ENCODE data around the gene COL6A1. TPM values are rescaled to one million over a fixed set of nuclear protein-coding genes. Genes with fewer than 3 reads are reported as not detected.

COL6A1 gene
- polyA plus RNA-seq, 1 donor from 2014 or later: 29.4 TPM

DNA sequence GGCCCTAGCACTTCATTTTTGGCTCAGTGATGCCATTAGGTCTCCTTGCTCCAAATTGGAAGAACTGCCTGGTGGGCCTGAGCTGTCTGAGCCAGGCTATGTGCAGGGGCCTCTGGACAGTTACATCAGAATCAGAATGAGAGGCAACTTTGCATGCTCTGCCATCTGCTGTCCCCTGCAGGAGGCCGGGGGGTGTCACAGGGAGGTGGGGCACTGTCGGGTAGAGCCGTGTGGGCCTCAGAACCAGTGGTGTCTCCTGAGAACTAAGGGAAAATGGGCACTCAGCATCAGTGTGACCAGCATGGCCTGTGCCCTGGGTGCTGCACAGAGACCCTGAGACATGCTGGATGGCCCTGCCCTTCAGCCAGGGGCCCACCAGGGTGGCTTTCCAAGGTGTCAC, 47.0 kb upstream of the COL6A1 start:
- H3K9me3 ChIP-seq (ENCODE audit: low read length): peaks cover 7% of the 10 kb centered on the region
- H3K27me3 ChIP-seq (ENCODE audit: insufficient read depth, low read depth, low read length): no peaks in the 10 kb centered on the region
- H3F3A ChIP-seq (ENCODE audit: insufficient read depth, low read length, poor library complexity, severe bottlenecking): no peaks in the 10 kb centered on the region
- H4K20me1 ChIP-seq (ENCODE audit: insufficient read depth): no peaks in the 10 kb centered on the region
- no peak overlapping the region for H3K27ac ChIP-seq (ENCODE audit: low read length)
- H3K9ac ChIP-seq (ENCODE audit: low read length): no peak overlapping the region
- no peaks in the 10 kb centered on the region for H3K36me3 ChIP-seq (ENCODE audit: insufficient read depth, low read length)
- H2AFZ ChIP-seq (ENCODE audit: low read depth, low read length): no peak overlapping the region
- no peak overlapping the region for H3K4me2 ChIP-seq (ENCODE audit: low read length)
- no peaks in the 10 kb centered on the region for H3K79me2 ChIP-seq (replicated peaks; ENCODE audit: insufficient read depth, low read length)
- H3K4me3 ChIP-seq (ENCODE audit: low read length): no peak overlapping the region
- TF ChIP-seq, protein P1, sequence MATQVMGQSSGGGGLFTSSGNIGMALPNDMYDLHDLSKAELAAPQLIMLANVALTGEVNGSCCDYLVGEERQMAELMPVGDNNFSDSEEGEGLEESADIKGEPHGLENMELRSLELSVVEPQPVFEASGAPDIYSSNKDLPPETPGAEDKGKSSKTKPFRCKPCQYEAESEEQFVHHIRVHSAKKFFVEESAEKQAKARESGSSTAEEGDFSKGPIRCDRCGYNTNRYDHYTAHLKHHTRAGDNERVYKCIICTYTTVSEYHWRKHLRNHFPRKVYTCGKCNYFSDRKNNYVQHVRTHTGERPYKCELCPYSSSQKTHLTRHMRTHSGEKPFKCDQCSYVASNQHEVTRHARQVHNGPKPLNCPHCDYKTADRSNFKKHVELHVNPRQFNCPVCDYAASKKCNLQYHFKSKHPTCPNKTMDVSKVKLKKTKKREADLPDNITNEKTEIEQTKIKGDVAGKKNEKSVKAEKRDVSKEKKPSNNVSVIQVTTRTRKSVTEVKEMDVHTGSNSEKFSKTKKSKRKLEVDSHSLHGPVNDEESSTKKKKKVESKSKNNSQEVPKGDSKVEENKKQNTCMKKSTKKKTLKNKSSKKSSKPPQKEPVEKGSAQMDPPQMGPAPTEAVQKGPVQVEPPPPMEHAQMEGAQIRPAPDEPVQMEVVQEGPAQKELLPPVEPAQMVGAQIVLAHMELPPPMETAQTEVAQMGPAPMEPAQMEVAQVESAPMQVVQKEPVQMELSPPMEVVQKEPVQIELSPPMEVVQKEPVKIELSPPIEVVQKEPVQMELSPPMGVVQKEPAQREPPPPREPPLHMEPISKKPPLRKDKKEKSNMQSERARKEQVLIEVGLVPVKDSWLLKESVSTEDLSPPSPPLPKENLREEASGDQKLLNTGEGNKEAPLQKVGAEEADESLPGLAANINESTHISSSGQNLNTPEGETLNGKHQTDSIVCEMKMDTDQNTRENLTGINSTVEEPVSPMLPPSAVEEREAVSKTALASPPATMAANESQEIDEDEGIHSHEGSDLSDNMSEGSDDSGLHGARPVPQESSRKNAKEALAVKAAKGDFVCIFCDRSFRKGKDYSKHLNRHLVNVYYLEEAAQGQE (IDR thresholded peaks at IDR 0.05; ENCODE audit: borderline replicate concordance): no peak
- no peak for TF ChIP-seq SMC3 (conservative IDR thresholded peaks at IDR 0.05; ENCODE audit: poor library complexity)
- TF ChIP-seq EP300 (conservative IDR thresholded peaks at IDR 0.05; ENCODE audit: poor library complexity, severe bottlenecking): no peak
- no peak for TF ChIP-seq TAF1 (IDR thresholded peaks at IDR 0.05; ENCODE audit: low read depth)
- no peak for TF ChIP-seq EZH2 (IDR thresholded peaks at IDR 0.05; ENCODE audit: borderline replicate concordance, insufficient read depth, low read length, poor library complexity, severe bottlenecking)
- no peak for TF ChIP-seq POLR2AphosphoS5 (IDR thresholded peaks at IDR 0.05)
- no peak for TF ChIP-seq MXI1 (conservative IDR thresholded peaks at IDR 0.05; ENCODE audit: poor library complexity, severe bottlenecking)
- TF ChIP-seq, protein P2, sequence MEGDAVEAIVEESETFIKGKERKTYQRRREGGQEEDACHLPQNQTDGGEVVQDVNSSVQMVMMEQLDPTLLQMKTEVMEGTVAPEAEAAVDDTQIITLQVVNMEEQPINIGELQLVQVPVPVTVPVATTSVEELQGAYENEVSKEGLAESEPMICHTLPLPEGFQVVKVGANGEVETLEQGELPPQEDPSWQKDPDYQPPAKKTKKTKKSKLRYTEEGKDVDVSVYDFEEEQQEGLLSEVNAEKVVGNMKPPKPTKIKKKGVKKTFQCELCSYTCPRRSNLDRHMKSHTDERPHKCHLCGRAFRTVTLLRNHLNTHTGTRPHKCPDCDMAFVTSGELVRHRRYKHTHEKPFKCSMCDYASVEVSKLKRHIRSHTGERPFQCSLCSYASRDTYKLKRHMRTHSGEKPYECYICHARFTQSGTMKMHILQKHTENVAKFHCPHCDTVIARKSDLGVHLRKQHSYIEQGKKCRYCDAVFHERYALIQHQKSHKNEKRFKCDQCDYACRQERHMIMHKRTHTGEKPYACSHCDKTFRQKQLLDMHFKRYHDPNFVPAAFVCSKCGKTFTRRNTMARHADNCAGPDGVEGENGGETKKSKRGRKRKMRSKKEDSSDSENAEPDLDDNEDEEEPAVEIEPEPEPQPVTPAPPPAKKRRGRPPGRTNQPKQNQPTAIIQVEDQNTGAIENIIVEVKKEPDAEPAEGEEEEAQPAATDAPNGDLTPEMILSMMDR (IDR thresholded peaks at IDR 0.05; ENCODE audit: poor library complexity, severe bottlenecking): no peak
- no peak for TF ChIP-seq RAD21 (conservative IDR thresholded peaks at IDR 0.05)
- no peaks in the 10 kb centered on the region for H3K9me2 ChIP-seq (ENCODE audit: insufficient read depth, low read length)

DNA sequence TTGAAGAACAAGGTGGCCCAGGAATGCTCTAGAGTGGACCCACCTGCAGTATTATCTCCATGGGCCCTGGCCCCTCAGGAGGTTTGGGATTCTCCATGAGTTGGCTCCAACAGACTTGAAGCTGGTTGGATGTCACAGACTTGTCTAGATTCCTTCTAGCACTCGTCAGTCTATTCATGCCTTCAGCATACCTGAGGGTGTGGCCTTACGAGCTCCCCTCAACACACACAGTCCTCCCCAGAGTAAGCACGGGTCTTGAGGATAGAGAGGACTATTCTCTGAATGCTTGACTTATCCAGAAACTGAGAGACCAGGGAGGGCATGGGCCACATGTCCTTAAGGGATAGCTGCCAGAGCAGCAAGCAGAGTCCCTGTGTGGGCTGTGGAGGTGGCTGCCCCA, 45.9 kb upstream of the COL6A1 start:
- Histone ChIP-seq H3K27ac (ENCODE audit: low read length) (no peak overlapping the region), H3K36me3 (ENCODE audit: insufficient read depth, low read length) (no peaks in the 10 kb centered on the region), H2AFZ (ENCODE audit: low read depth, low read length) (no peak overlapping the region), H3K9me3 (ENCODE audit: low read length) (peaks cover 7% of the 10 kb centered on the region), H3K4me2 (ENCODE audit: low read length) (no peak overlapping the region), H3K27me3 (ENCODE audit: insufficient read depth, low read depth, low read length) (no peaks in the 10 kb centered on the region), H3K9ac (ENCODE audit: low read length) (no peak overlapping the region), H3F3A (ENCODE audit: insufficient read depth, low read length, poor library complexity, severe bottlenecking) (no peaks in the 10 kb centered on the region), H3K9me2 (ENCODE audit: insufficient read depth, low read length) (no peaks in the 10 kb centered on the region), H3K4me3 (ENCODE audit: low read length) (no peak overlapping the region), H3K79me2 (replicated peaks; ENCODE audit: insufficient read depth, low read length) (no peaks in the 10 kb centered on the region), H4K20me1 (ENCODE audit: insufficient read depth) (no peaks in the 10 kb centered on the region)
- TF ChIP-seq MXI1 (conservative IDR thresholded peaks at IDR 0.05; ENCODE audit: poor library complexity, severe bottlenecking) (no peak), SMC3 (conservative IDR thresholded peaks at IDR 0.05; ENCODE audit: poor library complexity) (no peak)

Data from neural cell (in vitro differentiated cells).